BLaER1 (cell line): ENCODE results near the gene CTNNA2.

ENCODE experiments used
- H3K27ac ChIP-seq: shearing (Covaris generic); formaldehyde crosslinking; 2 replicates; pipeline ENCODE4 v1.8.1; 2022
- H3K27me3 ChIP-seq: shearing (Covaris generic); formaldehyde crosslinking; 2 replicates; pipeline ENCODE4 v1.8.1; 2022
- H3K36me3 ChIP-seq: shearing (Covaris generic); formaldehyde crosslinking; 2 replicates; pipeline ENCODE4 v1.8.1; 2022
- H3K4me1 ChIP-seq: shearing (Covaris generic); formaldehyde crosslinking; 2 replicates; pipeline ENCODE4 v1.8.1; 2022
- H3K4me2 ChIP-seq: shearing (Covaris generic); formaldehyde crosslinking; 2 replicates; pipeline ENCODE4 v1.8.1; 2022
- H3K4me3 ChIP-seq: shearing (Covaris generic); formaldehyde crosslinking; 2 replicates; pipeline ENCODE4 v1.8.1; 2022
- H3K9ac ChIP-seq: shearing (Covaris generic); formaldehyde crosslinking; 2 replicates; pipeline ENCODE4 v1.8.1; 2022
- H3K9me3 ChIP-seq: shearing (Covaris generic); formaldehyde crosslinking; 2 replicates; pipeline ENCODE4 v1.8.1; 2022
- H4K20me1 ChIP-seq: shearing (Covaris generic); formaldehyde crosslinking; 2 replicates; pipeline ENCODE4 v1.8.1; 2022
- Cebpa-rat ChIP-seq: shearing (Covaris generic); IDR thresholded peaks from 2 replicates; pipeline ENCODE4 v1.8.1; 2022

CTNNA2 gene

GRCh38 chr2:80638783-80639182, 1125.9 kb downstream of the CTNNA2 start:
- Histone ChIP-seq H3K4me2 (no peak overlapping the region), H3K9ac (no peak overlapping the region), H4K20me1 (no peaks in the 10 kb centered on the region), H3K27me3 (no peaks in the 10 kb centered on the region), H3K4me3 (no peak overlapping the region), H3K4me1 (no peaks in the 10 kb centered on the region), H3K36me3 (no peaks in the 10 kb centered on the region), H3K9me3 (no peaks in the 10 kb centered on the region), H3K27ac (no peak overlapping the region)
- TF ChIP-seq Cebpa-rat: no peak

GRCh38 chr2:80642465-80642864, 1129.6 kb downstream of the CTNNA2 start:
- H3K4me2 ChIP-seq: no peak overlapping the region
- H3K4me3 ChIP-seq: no peak overlapping the region
- no peaks in the 10 kb centered on the region for H3K36me3 ChIP-seq

DNA sequence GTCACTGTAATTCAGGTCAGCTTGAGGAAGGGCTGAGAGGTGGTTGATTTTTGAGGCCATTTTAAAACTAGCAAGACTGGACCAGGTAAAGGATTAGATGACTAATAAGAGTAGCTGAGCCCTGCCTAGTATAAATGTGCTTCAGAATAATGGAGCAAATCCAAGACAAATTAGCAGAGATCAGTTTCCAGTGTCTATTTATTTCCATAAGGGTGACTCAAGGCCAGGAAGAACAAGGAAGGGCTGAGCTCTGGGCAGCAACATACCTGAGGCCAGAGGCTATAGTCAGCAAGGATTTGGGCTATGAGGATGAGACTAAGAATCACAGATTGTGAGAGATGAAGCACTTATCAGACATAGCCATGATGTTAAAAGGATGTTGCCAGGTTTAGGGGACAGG, 1130.7 kb downstream of the CTNNA2 start:
- Histone ChIP-seq H4K20me1 (no peaks in the 10 kb centered on the region), H3K27me3 (no peaks in the 10 kb centered on the region), H3K36me3 (no peaks in the 10 kb centered on the region), H3K4me3 (no peak overlapping the region), H3K4me2 (no peak overlapping the region), H3K27ac (no peak overlapping the region), H3K9ac (no peak overlapping the region), H3K9me3 (no peaks in the 10 kb centered on the region), H3K4me1 (no peaks in the 10 kb centered on the region)
- TF ChIP-seq Cebpa-rat: no peak

More at GRCh38 chr2:80642465-80642864, 1129.6 kb downstream of the CTNNA2 start:
- no peaks in the 10 kb centered on the region for H4K20me1 ChIP-seq
- H3K27ac ChIP-seq: no peak overlapping the region
- H3K9me3 ChIP-seq: no peaks in the 10 kb centered on the region
- TF ChIP-seq Cebpa-rat: no peak
- no peaks in the 10 kb centered on the region for H3K27me3 ChIP-seq
- H3K9ac ChIP-seq: no peak overlapping the region
- H3K4me1 ChIP-seq: no peaks in the 10 kb centered on the region

GRCh38 chr2:80651435-80651834, 1138.6 kb downstream of the CTNNA2 start:
- no peaks in the 10 kb centered on the region; the same call in 1 of the 2 replicates for H3K9me3 ChIP-seq
- no peaks in the 10 kb centered on the region for H3K36me3 ChIP-seq
- no peak overlapping the region for H3K27ac ChIP-seq
- no peaks in the 10 kb centered on the region for H3K27me3 ChIP-seq
- no peak overlapping the region for H3K4me3 ChIP-seq
- H3K4me1 ChIP-seq: no peaks in the 10 kb centered on the region
- no peak overlapping the region for H3K9ac ChIP-seq
- no peak overlapping the region for H3K4me2 ChIP-seq
- no peaks in the 10 kb centered on the region for H4K20me1 ChIP-seq
- no peak for TF ChIP-seq Cebpa-rat

- TF ChIP-seq Cebpa-rat: no peak
- Histone ChIP-seq H4K20me1 (no peaks in the 10 kb centered on the region), H3K27me3 (no peaks in the 10 kb centered on the region), H3K9ac (no peak overlapping the region), H3K36me3 (no peaks in the 10 kb centered on the region), H3K27ac (no peak overlapping the region), H3K4me3 (no peak overlapping the region), H3K4me1 (no peaks in the 10 kb centered on the region), H3K9me3 (no peaks in the 10 kb centered on the region; the same call in 1 of the 2 replicates), H3K4me2 (no peak overlapping the region)
Measured at GRCh38 chr2:80655265-80655664, 1142.4 kb downstream of the CTNNA2 start.

GRCh38 chr2:80670763-80671162, 1157.9 kb downstream of the CTNNA2 start:
- no peaks in the 10 kb centered on the region for H3K9me3 ChIP-seq
- no peaks in the 10 kb centered on the region for H4K20me1 ChIP-seq
- no peak overlapping the region for H3K4me2 ChIP-seq
- no peaks in the 10 kb centered on the region for H3K36me3 ChIP-seq
- no peaks in the 10 kb centered on the region for H3K27me3 ChIP-seq
- H3K9ac ChIP-seq: no peak overlapping the region
- no peaks in the 10 kb centered on the region for H3K4me1 ChIP-seq
- H3K27ac ChIP-seq: no peak overlapping the region
- H3K4me3 ChIP-seq: no peak overlapping the region
- TF ChIP-seq Cebpa-rat: no peak

DNA sequence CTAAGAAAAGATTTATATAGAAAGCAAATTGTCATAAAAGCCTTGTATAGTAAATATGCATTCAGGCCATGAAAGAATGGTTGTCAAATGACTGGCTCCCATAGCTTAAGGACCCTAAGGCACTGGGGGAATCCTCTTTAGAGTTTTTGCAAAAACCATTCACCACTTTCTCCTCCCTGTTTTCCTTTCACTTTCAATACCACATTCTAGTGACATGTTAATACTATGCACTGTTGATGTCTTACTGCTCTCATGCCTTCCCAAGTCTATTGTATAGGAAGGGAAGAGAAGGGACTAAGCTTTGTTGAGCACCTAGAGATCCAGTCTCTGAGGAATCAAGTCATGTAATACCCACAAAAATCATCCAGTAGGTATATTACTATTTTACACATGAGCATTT, 1174.7 kb downstream of the CTNNA2 start:
- Histone ChIP-seq H3K4me2 (no peak overlapping the region), H3K9ac (no peak overlapping the region), H4K20me1 (no peaks in the 10 kb centered on the region), H3K27me3 (no peaks in the 10 kb centered on the region), H3K9me3 (no peaks in the 10 kb centered on the region), H3K27ac (no peak overlapping the region), H3K36me3 (no peaks in the 10 kb centered on the region), H3K4me3 (no peak overlapping the region), H3K4me1 (no peaks in the 10 kb centered on the region)
- TF ChIP-seq Cebpa-rat: no peak

GRCh38 chr2:80689106-80689505, 1176.3 kb downstream of the CTNNA2 start:
- H4K20me1 ChIP-seq: no peaks in the 10 kb centered on the region
- no peak for TF ChIP-seq Cebpa-rat
- H3K4me1 ChIP-seq: no peaks in the 10 kb centered on the region
- no peaks in the 10 kb centered on the region for H3K27me3 ChIP-seq
- no peaks in the 10 kb centered on the region for H3K9me3 ChIP-seq
- no peaks in the 10 kb centered on the region for H3K36me3 ChIP-seq
- H3K4me3 ChIP-seq: no peak overlapping the region
- H3K9ac ChIP-seq: no peak overlapping the region
- H3K4me2 ChIP-seq: no peak overlapping the region
- H3K27ac ChIP-seq: no peak overlapping the region
